ENCODE data around the gene INTS1.

INTS1 gene

GRCh38 chr7:1493129-1493528, 11.1 kb downstream of the INTS1 start:
- no peaks in the 10 kb centered on the region for H3K79me2 ChIP-seq (ENCODE audit: insufficient read depth, low read length)
- H3K27ac ChIP-seq (ENCODE audit: low read depth, low read length, poor library complexity, severe bottlenecking), result no peak overlapping the region
- no peak overlapping the region for H2AFZ ChIP-seq (ENCODE audit: low read length)
- H3F3A ChIP-seq (ENCODE audit: insufficient read depth, low read length), result no peaks in the 10 kb centered on the region
- no peak overlapping the region for H3K9ac ChIP-seq (ENCODE audit: low read length)
- H3K36me3 ChIP-seq (ENCODE audit: insufficient read depth, low read length), result peaks cover 91% of the 10 kb centered on the region
- H3K4me3 ChIP-seq (ENCODE audit: low read depth, low read length, poor library complexity, severe bottlenecking), result no peak overlapping the region
- H3K9me3 ChIP-seq (ENCODE audit: low read length), result no peaks in the 10 kb centered on the region
- H4K20me1 ChIP-seq (ENCODE audit: insufficient read depth, low read length), result no peaks in the 10 kb centered on the region
- no peaks in the 10 kb centered on the region for H3K27me3 ChIP-seq (ENCODE audit: insufficient read depth, low read length)
- no peak overlapping the region for H3K4me2 ChIP-seq (ENCODE audit: low read length)
- H3K4me1 ChIP-seq (ENCODE audit: insufficient read depth, low read length, severe bottlenecking), result no peaks in the 10 kb centered on the region
- no peaks in the 10 kb centered on the region for H3K9me2 ChIP-seq (ENCODE audit: low read depth, low read length)
- TF ChIP-seq EZH2 (IDR thresholded peaks at IDR 0.05; ENCODE audit: borderline replicate concordance, low read length), result no peak
- TF ChIP-seq CTCF (IDR thresholded peaks at IDR 0.05; ENCODE audit: low read length), result no peak

- H3K9me3 ChIP-seq (ENCODE audit: low read length), result no peaks in the 10 kb centered on the region
- H3K4me3 ChIP-seq (ENCODE audit: low read depth, low read length, poor library complexity, severe bottlenecking), result no peak overlapping the region
- no peak overlapping the region for H3K27ac ChIP-seq (ENCODE audit: low read depth, low read length, poor library complexity, severe bottlenecking)
- H2AFZ ChIP-seq (ENCODE audit: low read length), result no peak overlapping the region
- no peaks in the 10 kb centered on the region for H3K79me2 ChIP-seq (ENCODE audit: insufficient read depth, low read length)
- no peak overlapping the region for H3K4me2 ChIP-seq (ENCODE audit: low read length)
- H3K36me3 ChIP-seq (ENCODE audit: insufficient read depth, low read length), result peaks cover 90% of the 10 kb centered on the region
- TF ChIP-seq CTCF (IDR thresholded peaks at IDR 0.05; ENCODE audit: low read length) (no peak), EZH2 (IDR thresholded peaks at IDR 0.05; ENCODE audit: borderline replicate concordance, low read length) (no peak)
- H3K9ac ChIP-seq (ENCODE audit: low read length), result no peak overlapping the region
- no peaks in the 10 kb centered on the region for H3K9me2 ChIP-seq (ENCODE audit: low read depth, low read length)
- no peaks in the 10 kb centered on the region for H3F3A ChIP-seq (ENCODE audit: insufficient read depth, low read length)
- H3K4me1 ChIP-seq (ENCODE audit: insufficient read depth, low read length, severe bottlenecking), result no peaks in the 10 kb centered on the region
- no peaks in the 10 kb centered on the region for H3K27me3 ChIP-seq (ENCODE audit: insufficient read depth, low read length)
- no peaks in the 10 kb centered on the region for H4K20me1 ChIP-seq (ENCODE audit: insufficient read depth, low read length)
These were observed 11.5 kb downstream of the INTS1 start for GRCh38 chr7:1492640-1493039.

- no peaks in the 10 kb centered on the region for H4K20me1 ChIP-seq (ENCODE audit: insufficient read depth, low read length)
- no peak overlapping the region for H3K4me3 ChIP-seq (ENCODE audit: low read depth, low read length, poor library complexity, severe bottlenecking)
- H3K27ac ChIP-seq (ENCODE audit: low read depth, low read length, poor library complexity, severe bottlenecking), result no peak overlapping the region
- no peaks in the 10 kb centered on the region for H3K79me2 ChIP-seq (ENCODE audit: insufficient read depth, low read length)
- no peaks in the 10 kb centered on the region for H3K9me2 ChIP-seq (ENCODE audit: low read depth, low read length)
- no peak for TF ChIP-seq CTCF (IDR thresholded peaks at IDR 0.05; ENCODE audit: low read length)
- TF ChIP-seq EZH2 (IDR thresholded peaks at IDR 0.05; ENCODE audit: borderline replicate concordance, low read length), result no peak
- no peak overlapping the region for H3K9ac ChIP-seq (ENCODE audit: low read length)
- no peak overlapping the region for H3K4me2 ChIP-seq (ENCODE audit: low read length)
- H2AFZ ChIP-seq (ENCODE audit: low read length), result no peak overlapping the region
- no peaks in the 10 kb centered on the region for H3K9me3 ChIP-seq (ENCODE audit: low read length)
- H3K27me3 ChIP-seq (ENCODE audit: insufficient read depth, low read length), result no peaks in the 10 kb centered on the region
- no peaks in the 10 kb centered on the region for H3F3A ChIP-seq (ENCODE audit: insufficient read depth, low read length)
- H3K36me3 ChIP-seq (ENCODE audit: insufficient read depth, low read length), result peaks cover 90% of the 10 kb centered on the region
- no peaks in the 10 kb centered on the region for H3K4me1 ChIP-seq (ENCODE audit: insufficient read depth, low read length, severe bottlenecking)
These were observed 12.0 kb downstream of the INTS1 start for GRCh38 chr7:1492221-1492620.

All from OCI-LY1 (cell line).